Spleen (tissue), 7 donors: ENCODE data around the gene PCDH15.

Source experiments
- CTCF ChIP-seq, 11 experiments: fragments of 200-600 bp in 7 of 11; fragments of 450-650 bp in 4 of 11; sonication (generic) in 4 of 11; IDR thresholded peaks in 8 of 11; conservative IDR thresholded peaks in 3 of 11; 1 replicate in 7 of 11; 2 replicates in 4 of 11; pipeline versions ENCODE4 v1.4.0 to v1.8.0; 2016 to 2021; ENCODE audit warnings: antibody characterized with exemption in 11 of 11, inconsistent platforms in 4 of 11, mild to moderate bottlenecking in 1 of 11
- POLR2A ChIP-seq, 3 donors: fragments of 450-650 bp; IDR thresholded peaks; one replicate each; pipeline ENCODE4 v1.5.1; 2017; ENCODE audit warnings: antibody characterized with exemption in 3 of 3, mild to moderate bottlenecking in 1 of 3
- POLR2AphosphoS5 ChIP-seq, 3 donors: sonication (generic); formaldehyde crosslinking; IDR thresholded peaks; one replicate each; pipeline ENCODE4 v1.5.1; 2017; ENCODE audit warnings: antibody characterized with exemption in 3 of 3
- donor health status: DM: no; HTN: no; CAD: no; lungs with moderate emphysema.
- donor health status: DM: no; HTN: no; CAD: no.
- donor health status: DM: no; HTN: no; CAD: no.

GRCh38 chr10:54318470-54318869 lies 482.6 kb downstream of the PCDH15 start:
- TF ChIP-seq CTCF (IDR thresholded peaks at IDR 0.05 in 8 of 11, conservative IDR thresholded peaks at IDR 0.05 in 3 of 11) (no peak), POLR2A (IDR thresholded peaks at IDR 0.05) (no peak), POLR2AphosphoS5 (IDR thresholded peaks at IDR 0.05) (no peak)
